Kidney (tissue), 14 donors: ENCODE results near the gene C17orf107. TPM values are rescaled to one million over a fixed set of nuclear protein-coding genes. Genes with fewer than 3 reads are reported as not detected.

Source experiments
- DNase-seq, 5 donors: peaks; one replicate each; pipeline ENCODE4 v3.0.0-alpha.2; 2013 to 2020
- FAIRE-seq: peaks from 2 replicates; lab custom pipeline; 2012; peaks lifted over from hg19 to GRCh38; lab: Jason Lieb, UNC
- H3K27ac ChIP-seq, 2 donors: one replicate each; pipeline ENCODE4 v1.7.0; 2013; ENCODE audit warnings: low read depth in 2 of 2, low read length in 2 of 2, inconsistent platforms in 1 of 2
- H3K27me3 ChIP-seq: one replicate; pipeline ENCODE4 v1.7.1; 2013; ENCODE audit warnings: low read length, inconsistent platforms; ENCODE audit not compliant: control insufficient read depth, insufficient read depth
- H3K36me3 ChIP-seq, 3 donors: one replicate each; pipeline versions ENCODE4 v1.7.0 to v1.7.1; 2013; ENCODE audit warnings: low read length in 3 of 3, control low read depth in 1 of 3, inconsistent platforms in 1 of 3; ENCODE audit not compliant: insufficient read depth in 3 of 3, control insufficient read depth in 2 of 3
- H3K4me1 ChIP-seq, 3 donors: one replicate each; pipeline versions ENCODE4 v1.7.0 to v1.7.1; 2013; ENCODE audit warnings: low read length in 3 of 3, inconsistent platforms in 1 of 3, low read depth in 1 of 3; ENCODE audit not compliant: control insufficient read depth in 2 of 3, insufficient read depth in 2 of 3
- H3K4me3 ChIP-seq, 3 donors: one replicate each; pipeline versions ENCODE4 v1.7.0 to v1.8.1; 2013; ENCODE audit warnings: low read length in 3 of 3, control low read depth in 1 of 3, inconsistent platforms in 1 of 3
- H3K9ac ChIP-seq, 3 donors: one replicate each; pipeline versions ENCODE4 v1.7.0 to v1.7.1; 2013; ENCODE audit warnings: low read length in 3 of 3, control low read depth in 1 of 3, inconsistent platforms in 1 of 3
- H3K9me3 ChIP-seq, 3 donors: one replicate each; pipeline versions ENCODE4 v1.7.0 to v1.7.1; 2013; ENCODE audit warnings: low read length in 3 of 3, control low read depth in 1 of 3, inconsistent platforms in 1 of 3; ENCODE audit not compliant: control insufficient read depth in 2 of 3, insufficient read depth in 1 of 3
- CTCF ChIP-seq: IDR thresholded peaks from 3 replicates; pipeline ENCODE4 v1.5.1; 2012; ENCODE audit warnings: mild to moderate bottlenecking, moderate library complexity, borderline replicate concordance; ENCODE audit not compliant: insufficient read depth; ENCODE audit errors: extremely low read depth
- intact Hi-C: fragments of 100-400 bp; cut with DNase I; formaldehyde crosslinking; loops from one replicate; pipeline ENCODE4 v1.11.1; 2022
- polyA plus RNA-seq: library from polyadenylated mRNA; stranded (reverse); fragments of 350-450 nt; fragmentation: Illumina TruSeq; extraction: RNeasy Lipid Tissue Mini Kit (QIAGEN cat#74804); gene quantifications from one replicate; pipeline ENCODE4 v1.2.3, GENCODE V29; 2014; ENCODE audit warnings: low read depth, low replicate concordance; ENCODE audit not compliant: insufficient read depth
- total RNA-seq: library from RNA; stranded (reverse); fragmentation: NEBNext Ultra II Directional; extraction: Animal tissue kit (Norgen Biotek cat#: 25700); gene quantifications from one replicate; pipeline ENCODE4 v1.2.1, GENCODE V29; 2021
- donor health status: control.
- donor health status: control.
- donor health status: control.
- donor health status: control.
- donor health status: control.
- donor health status: DM: yes; HTN: yes; CAD: no.
- donor health status: Normal renal cell carcinoma (clear cell type).

Gene C17orf107
- total and polyA plus RNA-seq, 2 donors from 2014 or later: 2.5 to 4.4 TPM

GRCh38 chr17:4895121-4895520 lies 4.2 kb upstream of the C17orf107 start:
- Histone ChIP-seq H3K27me3 (peaks cover 2% of the 10 kb centered on the region), H3K9me3 (no peaks in the 10 kb centered on the region), H3K4me1 (peaks cover 0 to 13% (median 0%) of the 10 kb centered on the region in 3 donors), H3K4me3 (no peak overlapping the region), H3K9ac (no peak overlapping the region), H3K36me3 (peaks cover 0 to 36% (median 27%) of the 10 kb centered on the region in 3 donors), H3K27ac (no peak overlapping the region)
- FAIRE-seq (no peak), DNase-seq (no peak)
- no peak for TF ChIP-seq CTCF
- intact Hi-C loops: no loop called here

GRCh38 chr17:4895657-4896331 lies 3.5 kb upstream of the C17orf107 start:
- Histone ChIP-seq H3K27me3 (peaks cover 2% of the 10 kb centered on the region), H3K4me1 (peaks cover 0 to 14% (median 0%) of the 10 kb centered on the region in 3 donors), H3K36me3 (peaks cover 0 to 30% (median 20%) of the 10 kb centered on the region in 3 donors), H3K27ac (no peak overlapping the region), H3K4me3 (no peak overlapping the region), H3K9me3 (no peaks in the 10 kb centered on the region), H3K9ac (no peak overlapping the region)
- peak in 1 of 5 donors; percentile 55 for DNase-seq
- intact Hi-C loops: no loop called here
- TF ChIP-seq CTCF: no peak
- no peak for FAIRE-seq

- peaks cover 0 to 22% (median 16%) of the 10 kb centered on the region in 3 donors for H3K36me3 ChIP-seq
- no peak overlapping the region for H3K9ac ChIP-seq
- no peak overlapping the region for H3K4me3 ChIP-seq
- intact Hi-C loops: no loop called here
- no peak for FAIRE-seq
- peak in 1 of 5 donors; percentile 53 for DNase-seq
- TF ChIP-seq CTCF: no peak
- H3K9me3 ChIP-seq: no peaks in the 10 kb centered on the region
- no peak overlapping the region for H3K27ac ChIP-seq
- H3K4me1 ChIP-seq: peaks cover 0 to 14% (median 0%) of the 10 kb centered on the region in 3 donors
- H3K27me3 ChIP-seq: peaks cover 2% of the 10 kb centered on the region
Observed at GRCh38 chr17:4896332-4897197, 2.8 kb upstream of the C17orf107 start.
